Left renal pelvis (tissue), 4 donors: ENCODE results near the gene ZNF462. TPM values are rescaled to one million over a fixed set of nuclear protein-coding genes. Genes with fewer than 3 reads are reported as not detected.

ENCODE experiments used
- DNase-seq, 4 donors: peaks; one replicate each; pipeline ENCODE4 v3.0.0-alpha.2; 2013; ENCODE audit warnings: low read depth in 4 of 4, low spot score in 3 of 4
- polyA plus RNA-seq, 4 donors: library from polyadenylated mRNA; unstranded; fragments of 120-200 nt; gene quantifications; one replicate each; pipeline ENCODE4 v1.2.1, GENCODE V29; 2013; ENCODE audit not compliant: insufficient read length in 4 of 4

ZNF462 gene
- polyA plus RNA-seq, 4 donors = 13.7 to 31.9 (median 26.6) TPM

DNA sequence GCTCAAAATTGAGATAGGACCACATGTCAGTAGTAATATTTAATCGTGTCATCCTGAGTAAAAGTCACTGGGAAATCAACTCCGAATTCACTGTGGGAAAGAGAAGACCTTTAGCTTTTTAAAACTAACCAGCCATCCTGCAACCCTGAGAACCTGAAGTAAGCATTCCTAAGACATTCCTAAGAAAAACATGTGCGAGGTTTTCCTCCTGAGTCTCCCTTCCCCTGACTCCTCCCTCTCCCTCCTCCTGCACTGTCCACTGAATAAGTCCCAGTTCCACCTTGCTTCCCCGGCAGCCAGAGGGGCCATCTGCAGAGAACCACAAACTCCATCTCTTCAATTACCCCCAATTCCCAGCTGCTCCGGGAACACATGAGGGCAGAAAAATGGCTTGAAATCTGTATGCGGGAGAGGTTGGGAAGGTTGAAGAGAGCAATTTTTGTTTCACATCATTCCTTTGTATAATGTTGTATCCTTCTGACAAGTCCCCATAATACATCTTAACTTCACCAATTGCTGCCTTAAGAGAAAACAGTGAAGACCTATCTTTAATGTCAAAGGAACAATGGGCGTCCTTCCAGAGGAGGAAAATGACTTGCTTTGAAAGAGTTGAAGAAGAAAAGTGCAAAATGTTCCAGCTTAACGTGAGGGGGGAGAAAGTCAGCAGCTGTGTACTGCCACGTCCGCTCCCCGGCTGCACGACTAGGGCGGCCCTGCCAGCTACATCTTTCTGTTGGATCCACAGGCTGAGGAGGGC, 186.3 kb downstream of the ZNF462 start:
- no peak for DNase-seq

DNA sequence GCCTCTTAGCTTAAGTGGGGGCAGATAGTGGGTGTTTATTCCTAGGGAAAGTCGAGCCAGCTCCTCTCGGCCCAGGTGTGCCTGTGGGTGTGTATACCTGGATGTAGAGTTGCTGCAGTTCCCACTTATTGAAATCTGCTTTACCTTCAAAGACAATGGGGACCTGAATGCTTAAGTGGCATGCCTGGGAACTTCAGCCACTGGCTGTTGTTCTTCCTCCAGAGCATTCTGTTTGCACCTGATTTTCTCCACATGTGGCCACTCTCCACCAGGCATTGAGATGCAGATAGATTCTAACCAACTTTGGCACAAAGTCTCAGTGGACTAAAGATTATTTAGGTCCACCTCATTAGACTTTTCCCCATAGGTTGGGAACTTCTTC, 186.8 kb downstream of the ZNF462 start:
- no peak for DNase-seq

DNA sequence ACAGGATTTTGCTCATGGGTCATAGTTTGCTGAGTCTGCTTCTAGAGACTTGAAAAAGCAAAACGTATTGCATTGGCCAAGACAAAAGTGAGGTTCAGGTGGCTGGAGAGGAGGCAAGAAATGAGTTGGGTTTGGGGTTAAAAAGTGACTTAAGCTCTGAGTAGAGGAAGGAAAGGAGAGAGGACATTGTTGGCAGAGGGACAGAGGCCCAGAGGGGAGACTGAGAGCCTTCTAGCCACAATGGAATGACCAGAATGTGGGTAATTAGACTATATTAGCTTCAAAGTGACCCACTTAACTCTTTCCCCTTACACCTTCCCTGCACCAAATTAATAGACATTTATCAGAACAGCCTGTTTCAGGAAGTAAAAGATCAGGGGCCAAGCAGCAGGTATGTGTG, 188.4 kb downstream of the ZNF462 start:
- DNase-seq = no peak

DNA sequence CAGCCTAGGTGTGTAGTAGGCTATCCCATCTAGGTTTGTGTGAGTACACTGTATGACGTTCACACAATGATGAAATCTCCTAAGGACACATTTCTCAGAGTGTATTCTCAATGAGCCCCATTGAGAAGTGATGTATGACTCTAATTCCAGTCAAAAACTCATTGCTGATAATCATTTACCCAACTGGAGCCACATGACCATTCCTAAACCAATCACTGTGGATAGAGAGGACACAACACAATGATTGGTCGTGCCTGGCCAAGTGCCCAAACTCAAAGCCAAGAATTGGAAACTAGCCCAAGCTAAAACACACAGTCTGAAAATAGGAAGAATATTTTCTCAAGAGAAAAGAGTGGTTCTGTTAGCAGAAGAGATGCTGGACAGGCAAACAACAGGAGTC, 191.2 kb downstream of the ZNF462 start:
- DNase-seq = no peak

DNA sequence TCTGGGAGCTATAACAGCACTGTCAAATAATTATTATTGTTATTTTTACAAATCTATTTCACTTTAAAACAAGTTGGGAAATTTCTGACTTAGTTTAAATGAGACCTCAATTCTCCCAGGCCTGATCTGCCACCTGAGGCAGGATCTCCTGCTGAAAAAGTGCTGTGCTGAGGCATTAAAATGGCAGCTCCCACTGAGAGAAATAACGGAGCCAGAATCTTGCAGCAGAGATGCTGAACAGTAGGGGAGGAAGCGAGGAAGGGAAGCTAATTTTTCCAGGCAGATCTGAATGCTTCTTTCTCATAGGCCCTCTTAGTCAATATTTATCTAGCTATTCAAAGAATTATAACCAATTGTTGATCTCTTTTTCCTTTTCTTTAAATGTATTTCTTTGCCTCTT, 196.3 kb downstream of the ZNF462 start:
- no peak for DNase-seq

DNA sequence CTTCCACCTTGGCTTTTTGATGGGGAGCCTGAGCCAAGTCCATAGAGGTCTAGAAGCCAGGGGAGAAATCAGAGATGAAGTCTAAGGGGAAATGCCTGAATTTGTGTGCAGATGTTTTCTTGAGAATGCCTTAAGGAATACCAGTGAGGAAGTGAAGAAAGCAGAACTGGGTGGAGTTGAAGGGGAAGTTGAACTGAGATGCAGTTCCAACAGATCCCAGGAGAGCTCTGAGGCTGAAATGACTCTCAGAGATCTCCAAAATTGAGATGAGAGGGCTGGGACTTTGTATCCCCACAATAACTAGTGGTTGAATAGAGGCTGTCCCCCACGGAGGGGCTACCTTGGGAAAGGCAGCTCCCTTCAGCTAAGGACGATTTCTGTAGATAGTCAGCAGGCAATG, 197.1 kb downstream of the ZNF462 start:
- no peak for DNase-seq
